HPDE6-E6E7 (cell line): ENCODE measurements around the gene CATSPER1.
"Not testable (repeated sequence)": the region's sequence is repeated elsewhere in the genome, so short reads cannot be mapped to it uniquely, and the experiment has no call there.

ENCODE experiments used
- DNase-seq: peaks from one replicate; pipeline ENCODE4 v3.0.0; 2011; ENCODE audit warnings: missing footprints; ENCODE audit errors: extremely low spot score

The CATSPER1 gene

DNA sequence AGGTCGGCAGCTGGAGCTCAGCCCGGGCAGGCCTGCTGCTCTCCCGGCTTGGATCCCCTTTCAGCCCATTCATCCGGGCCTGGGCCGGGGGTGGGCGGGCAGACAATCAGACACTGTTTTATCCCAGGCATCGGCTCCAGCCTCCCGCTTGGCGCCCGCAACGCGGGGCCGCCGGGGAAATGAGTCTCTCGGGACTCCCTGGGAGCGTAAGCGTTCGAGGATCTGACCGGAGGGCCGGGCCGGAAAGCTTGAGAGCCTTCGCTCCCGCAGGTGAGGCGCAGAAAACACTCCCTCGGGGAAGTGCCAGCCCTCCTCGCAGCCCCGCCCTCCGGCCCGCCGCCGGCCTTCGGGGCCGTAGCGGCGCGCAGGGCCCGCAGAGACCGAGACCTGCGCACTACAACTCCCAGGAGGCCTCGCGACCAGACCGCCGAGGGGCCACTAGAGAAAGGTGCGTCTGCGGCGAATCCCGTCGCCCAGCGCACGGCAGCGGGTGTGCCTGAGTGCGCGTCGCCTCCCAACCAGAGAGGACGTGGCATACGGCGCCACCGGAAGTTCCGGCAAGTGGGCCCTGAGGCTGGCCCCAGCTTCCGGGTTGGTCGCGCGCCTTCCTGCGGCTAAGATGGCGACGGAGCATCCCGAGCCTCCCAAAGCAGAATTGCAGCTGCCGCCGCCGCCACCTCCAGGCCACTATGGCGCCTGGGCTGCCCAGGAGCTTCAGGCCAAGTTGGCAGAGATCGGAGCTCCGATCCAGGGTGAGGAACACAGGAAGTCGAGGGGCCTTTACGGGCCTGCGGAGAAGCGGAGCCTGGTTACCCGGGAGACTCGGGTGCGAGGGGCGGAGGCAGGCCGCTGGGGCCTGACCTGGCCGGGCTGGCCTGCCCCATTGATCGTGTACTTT, 25.7 kb upstream of the CATSPER1 start, which contains the start of gene SF3B2:
TSS of gene SF3B2 (plus strand) at position 599 of the 898 bp plus-strand sequence. CDS start at position 620, 21 bp downstream.
- peak; percentile 99 for DNase-seq

DNA sequence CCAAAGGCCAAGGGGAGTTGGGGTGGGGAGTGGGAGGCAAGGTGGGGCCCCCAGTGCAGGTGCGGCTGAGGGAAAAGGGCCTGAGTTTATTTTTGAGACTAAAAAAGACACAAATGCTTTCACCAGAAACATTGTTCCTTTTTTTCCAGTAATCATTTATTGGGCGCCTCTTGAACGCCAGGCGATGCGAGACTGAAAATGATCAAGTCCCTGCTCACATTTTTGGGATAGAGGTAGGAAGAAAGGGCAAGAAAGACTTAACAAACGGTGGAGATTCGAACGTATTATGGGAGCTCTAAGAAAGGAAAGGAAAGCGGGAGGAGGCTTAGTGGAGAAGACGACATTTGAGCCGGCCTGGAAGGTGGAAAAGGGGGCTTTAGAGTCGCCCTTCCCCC, 25.1 kb upstream of the CATSPER1 start:
- DNase-seq: no peak

GRCh38 chr11:66050581-66051231, 24.4 kb upstream of the CATSPER1 start:
- DNase-seq: no peak

GRCh38 chr11:66048547-66049323, 22.5 kb upstream of the CATSPER1 start, which contains the start of gene GAL3ST3:
GAL3ST3 (minus strand) TSS chr11:66049161; CDS start chr11:66045415, 3,746 bp downstream.
- DNase-seq: no peak

DNA sequence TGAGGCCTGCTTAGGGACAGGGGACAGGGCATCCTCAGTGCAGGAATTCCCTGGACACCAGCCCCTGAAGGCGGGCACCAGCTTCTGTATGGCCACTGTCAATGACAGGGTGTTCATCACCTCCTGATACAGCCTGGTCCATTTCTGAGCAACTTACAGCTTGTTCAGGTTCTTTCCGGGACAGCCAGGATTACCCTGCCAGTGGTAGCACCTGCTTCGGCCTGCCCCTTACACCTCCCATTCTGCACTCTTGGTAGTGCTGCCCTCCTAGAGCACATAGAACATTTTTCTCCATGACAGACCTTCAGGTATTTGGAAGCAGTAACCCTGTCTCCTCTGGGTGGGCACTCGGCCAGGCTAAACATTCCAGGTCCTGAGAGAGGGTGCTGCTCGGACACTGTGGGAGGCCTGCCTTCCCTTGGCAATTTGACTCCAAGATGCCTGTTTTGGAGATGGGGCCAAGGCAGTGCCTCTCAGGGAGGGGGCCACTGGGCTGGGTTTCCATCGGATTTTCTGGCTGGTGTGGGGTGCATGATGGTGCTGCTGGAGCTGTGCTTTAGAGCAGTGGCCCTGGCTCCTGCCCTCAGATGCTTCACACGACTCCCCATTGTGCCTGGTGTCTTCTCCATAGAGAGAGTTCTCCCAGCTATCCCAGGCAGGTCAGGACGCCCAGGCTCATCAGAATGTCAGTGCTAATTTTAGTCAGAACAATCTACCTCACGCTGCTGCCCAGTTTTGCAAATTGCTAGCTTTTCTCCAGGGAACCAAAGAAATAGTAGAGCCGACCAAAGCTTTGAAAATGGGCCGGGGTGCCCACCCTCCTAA, 21.5 kb upstream of the CATSPER1 start:
- no peak for DNase-seq

- DNase-seq: no peak
Observed at GRCh38 chr11:66046901-66047300, 20.6 kb upstream of the CATSPER1 start.

- DNase-seq: peak; percentile 71
Observed at GRCh38 chr11:66045177-66045639, 18.9 kb upstream of the CATSPER1 start.

GRCh38 chr11:66044757-66045156, 18.5 kb upstream of the CATSPER1 start:
- no peak for DNase-seq

DNA sequence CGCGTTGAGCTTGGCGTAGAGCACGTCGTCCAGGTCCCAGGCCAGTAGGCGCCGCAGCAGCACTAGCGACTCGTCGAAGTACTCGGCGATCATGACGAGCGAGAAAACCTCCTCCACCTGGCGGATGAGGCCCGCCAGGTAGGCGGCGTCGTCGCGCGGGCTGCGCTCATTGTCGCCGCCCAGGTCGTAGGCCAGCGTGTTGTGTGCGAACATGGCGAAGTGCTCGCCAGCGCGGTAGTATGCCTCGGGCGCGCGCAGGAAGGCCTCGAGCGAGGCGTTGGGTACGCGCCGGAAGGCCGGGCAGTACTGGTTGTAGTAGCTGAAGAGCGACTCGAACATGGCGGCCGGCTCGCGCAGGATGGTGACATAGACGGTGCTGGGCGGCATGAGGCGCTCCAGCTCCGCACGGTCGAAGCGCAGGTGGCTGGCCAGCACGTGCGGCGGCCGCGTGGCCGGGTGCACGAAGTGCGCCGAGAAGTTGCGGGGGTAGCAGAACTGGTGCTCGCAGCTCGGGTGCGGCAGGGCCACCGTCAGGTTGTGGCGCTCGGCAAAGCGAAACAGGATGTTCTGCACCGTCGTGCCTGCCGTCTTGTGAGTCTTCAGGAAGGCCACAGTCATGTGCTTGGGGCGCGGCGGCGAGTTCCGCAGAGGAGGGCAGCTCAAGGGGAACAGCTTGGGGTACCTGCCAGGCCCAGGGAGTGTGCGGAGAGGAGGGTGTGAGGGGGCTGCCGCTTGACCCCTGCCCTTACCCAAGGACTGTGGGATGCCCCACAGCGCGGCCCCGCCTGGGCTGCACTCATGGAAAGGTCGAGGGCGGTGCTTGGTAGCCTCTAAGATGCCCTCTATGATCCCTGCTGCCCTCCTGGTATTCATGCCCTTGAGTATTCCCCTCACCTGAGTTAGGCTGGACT, 17.0 kb upstream of the CATSPER1 start:
- DNase-seq: no peak

GRCh38 chr11:66042227-66042995, 16.1 kb upstream of the CATSPER1 start:
- no peak for DNase-seq

- no peak for DNase-seq
Observed at GRCh38 chr11:66039765-66040164, 13.5 kb upstream of the CATSPER1 start.

DNA sequence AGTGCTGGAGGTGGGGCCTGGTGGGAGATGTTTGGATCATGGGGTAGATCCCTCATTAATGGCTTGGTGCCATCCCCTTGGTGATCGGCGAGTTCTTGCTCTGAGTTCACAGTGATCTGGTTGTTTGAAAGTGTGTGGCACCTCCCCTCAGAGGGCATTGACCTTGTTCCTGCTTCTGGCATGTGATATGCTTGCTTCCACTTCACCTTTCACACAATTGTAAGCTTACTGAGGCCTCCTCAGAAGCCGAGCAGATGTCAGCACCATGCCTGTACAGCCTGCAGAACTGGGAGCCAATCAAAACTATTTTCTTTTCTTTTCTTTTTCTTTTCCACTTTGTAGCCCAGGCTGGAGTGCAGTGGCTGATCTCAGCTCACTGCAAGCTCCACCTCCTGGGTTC, 11.0 kb upstream of the CATSPER1 start:
- DNase-seq: no peak

GRCh38 chr11:66036334-66036710, 10.0 kb upstream of the CATSPER1 start:
- DNase-seq: no peak

DNA sequence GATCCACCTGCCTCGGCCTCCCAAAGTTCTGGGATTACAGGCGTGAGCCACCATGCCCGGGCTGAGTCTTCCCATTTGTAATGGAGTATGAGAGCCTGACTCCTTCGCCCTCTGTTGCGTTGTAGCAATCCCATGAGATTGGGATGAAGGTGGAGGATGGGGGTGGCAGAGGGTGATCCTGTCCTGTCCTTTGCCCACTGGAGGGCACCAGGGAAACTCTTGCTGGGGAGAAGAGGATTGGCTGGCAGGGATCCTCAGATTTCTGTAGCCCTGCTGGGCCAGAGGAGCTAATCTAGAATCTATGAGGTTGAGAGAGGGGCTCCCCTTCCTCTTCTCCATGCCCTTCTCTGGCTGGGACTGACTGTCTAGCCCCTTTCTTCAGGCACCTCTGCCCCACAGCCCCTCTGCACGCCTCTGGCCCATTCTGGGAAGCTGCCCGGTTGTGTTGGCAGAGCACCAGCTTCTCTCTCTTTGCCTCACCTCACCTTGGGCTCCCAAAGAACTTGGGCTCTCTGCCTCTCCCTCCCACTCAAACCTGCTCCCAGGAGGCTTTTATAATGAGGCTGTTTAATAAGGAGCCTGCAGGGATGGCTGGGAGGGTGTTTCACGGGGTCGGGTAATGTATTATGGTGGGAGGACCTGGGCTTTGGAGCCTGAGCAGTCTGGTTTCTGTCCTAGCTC, 9.5 kb upstream of the CATSPER1 start:
- no peak for DNase-seq

- no peak for DNase-seq
Observed at GRCh38 chr11:66032957-66033735, 6.9 kb upstream of the CATSPER1 start.

DNA sequence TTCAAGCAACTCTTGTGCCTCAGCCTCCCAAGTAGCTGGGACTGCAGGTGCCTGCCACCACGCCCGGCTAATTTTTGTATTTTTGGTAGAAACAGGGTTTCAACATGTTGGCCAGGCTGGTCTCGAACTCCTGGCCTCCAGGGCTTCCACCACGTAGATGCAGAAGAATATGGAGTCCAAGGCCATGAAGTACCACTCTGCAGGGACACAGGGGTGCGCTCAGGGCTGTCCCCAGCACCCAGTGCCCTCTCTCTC, 3.2 kb downstream of the CATSPER1 start:
- not testable (repeated sequence) for DNase-seq

DNA sequence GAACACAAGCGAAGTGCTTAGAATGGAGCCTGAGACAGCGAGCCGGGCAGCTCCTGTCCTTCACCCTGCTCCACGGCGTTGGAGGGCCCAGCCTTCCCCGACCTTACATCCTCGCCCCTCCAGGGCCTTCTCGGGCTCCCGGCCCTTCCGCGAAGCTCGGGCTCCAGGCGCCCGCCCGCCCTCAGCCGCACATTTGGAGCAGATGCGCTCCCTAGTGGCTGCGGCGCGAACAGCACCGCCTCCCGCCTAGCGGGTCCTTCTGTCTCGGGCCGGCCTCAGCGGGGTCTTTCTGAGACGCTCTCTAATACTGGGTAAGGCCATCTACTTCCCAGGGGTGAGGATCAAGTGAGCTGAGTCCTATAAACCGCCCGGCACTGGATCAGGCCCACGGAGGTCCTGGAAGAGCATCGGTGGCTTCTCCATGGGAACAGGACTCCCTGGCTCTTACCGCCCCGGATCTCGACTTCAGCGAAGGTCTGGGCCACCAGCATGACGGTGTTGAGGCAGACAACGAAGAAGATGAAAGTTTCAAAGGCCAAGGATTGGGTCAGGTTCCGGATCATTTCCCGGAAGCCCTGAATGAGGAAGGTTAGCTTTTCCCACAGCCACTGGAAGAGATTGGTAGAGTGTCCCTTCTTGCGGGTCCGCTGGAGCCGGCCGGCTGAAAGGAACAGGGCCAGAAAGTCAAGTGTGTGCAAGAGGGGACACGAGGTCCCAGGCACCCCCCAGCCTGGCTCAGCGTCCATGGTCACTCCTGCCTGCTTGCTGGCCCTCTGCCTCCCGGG, 3.7 kb downstream of the CATSPER1 start:
- peak; percentile 72 for DNase-seq
